HepG2 (cell line): ENCODE data around the gene ZNF669. TPM values are rescaled to one million over a fixed set of nuclear protein-coding genes. Genes with fewer than 3 reads are reported as not detected.

Source experiments
- ARID4A ChIP-seq: sonication (generic); formaldehyde crosslinking; IDR thresholded peaks from 2 replicates; pipeline ENCODE4 v1.5.0; 2020; ENCODE audit warnings: mild to moderate bottlenecking, missing genetic modification reagents, borderline replicate concordance
- EHMT2 ChIP-seq: fragments of 200-600 bp; sonication (generic); IDR thresholded peaks from 2 replicates; pipeline ENCODE4 v1.7.0; 2017; ENCODE audit warnings: antibody characterized with exemption, low read depth, low read length, borderline replicate concordance
- ELF4 ChIP-seq: sonication (generic); formaldehyde crosslinking; IDR thresholded peaks from 2 replicates; pipeline ENCODE4 v1.5.0; 2020; ENCODE audit warnings: missing genetic modification reagents, mild to moderate bottlenecking, moderate library complexity, borderline replicate concordance
- GABPA ChIP-seq, 2 experiments: IDR thresholded peaks; 2 replicates each; pipeline ENCODE4 v1.6.1; 2011 to 2016; ENCODE audit warnings: low read depth in 2 of 2, low read length in 1 of 2, missing biosample characterization in 1 of 2, missing genetic modification characterization in 1 of 2
- HIVEP1 ChIP-seq: sonication (generic); formaldehyde crosslinking; IDR thresholded peaks from 2 replicates; pipeline ENCODE4 v1.4.0; 2020; ENCODE audit warnings: mild to moderate bottlenecking, missing genetic modification reagents
- HMG20A ChIP-seq: IDR thresholded peaks from 2 replicates; pipeline ENCODE4 v1.6.1; 2016; ENCODE audit warnings: borderline replicate concordance
- HNRNPH1 ChIP-seq: fragments of 200-400 bp; formaldehyde crosslinking; optimal IDR thresholded peaks from 2 replicates; pipeline ENCODE3; 2017; ENCODE audit warnings: mild to moderate bottlenecking, low read depth, low read length
- MYPOP ChIP-seq: sonication (generic); formaldehyde crosslinking; IDR thresholded peaks from 2 replicates; pipeline ENCODE4 v1.8.1; 2023; ENCODE audit warnings: mild to moderate bottlenecking, moderate library complexity, missing genetic modification reagents
- NCOA5 ChIP-seq: sonication (generic); formaldehyde crosslinking; IDR thresholded peaks from 2 replicates; pipeline ENCODE4 v1.4.0; 2020; ENCODE audit warnings: missing genetic modification reagents
- SNRNP70 ChIP-seq: fragments of 200-400 bp; formaldehyde crosslinking; IDR thresholded peaks from 2 replicates; pipeline ENCODE4 v1.6.1; 2017; ENCODE audit warnings: mild to moderate bottlenecking, low read depth, low read length, moderate library complexity
- STAT6 ChIP-seq: sonication (generic); formaldehyde crosslinking; IDR thresholded peaks from 2 replicates; pipeline ENCODE4 v1.4.0; 2020; ENCODE audit warnings: missing genetic modification reagents, mild to moderate bottlenecking, borderline replicate concordance
- ZBTB34 ChIP-seq: sonication (generic); formaldehyde crosslinking; IDR thresholded peaks from 2 replicates; pipeline ENCODE4 v1.8.0; 2022; ENCODE audit warnings: mild to moderate bottlenecking, missing genetic modification reagents
- ZBTB8A ChIP-seq: sonication (generic); formaldehyde crosslinking; IDR thresholded peaks from 2 replicates; pipeline ENCODE4 v1.4.0; 2020; ENCODE audit warnings: mild to moderate bottlenecking, low read depth, missing genetic modification reagents, borderline replicate concordance
- ZNF460 ChIP-seq: sonication (generic); formaldehyde crosslinking; IDR thresholded peaks from 2 replicates; pipeline ENCODE4 v1.5.1; 2020; ENCODE audit warnings: missing genetic modification reagents, mild to moderate bottlenecking, borderline replicate concordance
- ZNF781 ChIP-seq: sonication (generic); formaldehyde crosslinking; IDR thresholded peaks from 2 replicates; pipeline ENCODE4 v1.5.1; 2020; ENCODE audit warnings: borderline replicate concordance, mild to moderate bottlenecking, missing genetic modification reagents; ENCODE audit errors: not compliant biosample characterization
- ZSCAN22 ChIP-seq: sonication (generic); formaldehyde crosslinking; IDR thresholded peaks from 2 replicates; pipeline ENCODE4 v1.4.0; 2020; ENCODE audit warnings: mild to moderate bottlenecking, missing genetic modification reagents
- polyA plus RNA-seq, 8 experiments: library from polyadenylated mRNA; depleted of rRNA in 3 of 8; stranded (reverse) in 7 of 8; unstranded in 1 of 8; fragments of >200 nt; fragmentation: Illumina TruSeq in 4 of 8; extraction: Trizol in 4 of 8; gene quantifications; 2 replicates each; pipeline versions ENCODE4 v1.2.1 to v1.2.3, GENCODE V29; 2011 to 2016; ENCODE audit warnings: low read depth in 4 of 8, missing spikeins in 1 of 8, mixed read lengths in 1 of 8; ENCODE audit not compliant: insufficient read depth in 1 of 8
- total RNA-seq, 5 experiments: library from RNA; depleted of rRNA; stranded (reverse); fragments of >200 nt; fragmentation: Illumina TruSeq; extraction: Trizol; gene quantifications; 2 replicates each; pipeline ENCODE4 v1.2.3, GENCODE V29; 2016; ENCODE audit warnings: low read depth in 1 of 5

The ZNF669 gene
- total and polyA plus RNA-seq, 2 of the 13 experiments (the other 11 are each of a cell fraction or from before 2014, with no cell fraction given): 3.1 to 14.6 TPM

GRCh38 chr1:247079141-247079874 is 24.8 kb downstream of the ZNF669 start (continued):
- TF ChIP-seq STAT6 (CRISPR knock-in tag) (no peak), EHMT2 (no peak), ZBTB34 (CRISPR knock-in tag) (no peak), ZBTB8A (CRISPR knock-in tag) (no peak), ARID4A (CRISPR knock-in tag) (no peak), ZNF781 (CRISPR knock-in tag) (no peak), GABPA (IDR thresholded peaks at IDR 0.05; ENCODE audit: low read depth, low read length) (no peak), GABPA (CRISPR knock-in tag; IDR thresholded peaks at IDR 0.05; ENCODE audit: low read depth) (0 out of 2 replicates have a peak, but pooled peaks have one; percentile 20), NCOA5 (CRISPR knock-in tag) (no peak), ZSCAN22 (CRISPR knock-in tag) (no peak), ELF4 (CRISPR knock-in tag) (no peak), MYPOP (CRISPR knock-in tag) (no peak), HMG20A (peak; percentile 35; the same call in 1 of the 2 replicates), HNRNPH1 (no peak), SNRNP70 (no peak), HIVEP1 (CRISPR knock-in tag) (no peak), ZNF460 (CRISPR knock-in tag) (no peak)
